Epithelial cell of esophagus (primary cell): Measurements from ENCODE around the gene ZNF484.
"Not testable (repeated sequence)": the region's sequence is repeated elsewhere in the genome, so short reads cannot be mapped to it uniquely, and the experiment has no call there.

ENCODE experiments used
- DNase-seq: peaks from one replicate; pipeline ENCODE4 v3.0.0; 2010; ENCODE audit warnings: low read depth
- H3K4me3 ChIP-seq: 2 replicates; pipeline ENCODE4 v1.5.1; 2011; ENCODE audit warnings: mild to moderate bottlenecking, low read length, control low read depth
- TF ChIP-seq, protein P1 (sequence below): IDR thresholded peaks from 2 replicates; pipeline ENCODE4 v1.5.1; 2011; ENCODE audit warnings: low read depth, mild to moderate bottlenecking, low read length, control low read depth, inconsistent platforms; ENCODE audit not compliant: insufficient read depth; ENCODE audit errors: missing control alignments

The ZNF484 gene

DNA sequence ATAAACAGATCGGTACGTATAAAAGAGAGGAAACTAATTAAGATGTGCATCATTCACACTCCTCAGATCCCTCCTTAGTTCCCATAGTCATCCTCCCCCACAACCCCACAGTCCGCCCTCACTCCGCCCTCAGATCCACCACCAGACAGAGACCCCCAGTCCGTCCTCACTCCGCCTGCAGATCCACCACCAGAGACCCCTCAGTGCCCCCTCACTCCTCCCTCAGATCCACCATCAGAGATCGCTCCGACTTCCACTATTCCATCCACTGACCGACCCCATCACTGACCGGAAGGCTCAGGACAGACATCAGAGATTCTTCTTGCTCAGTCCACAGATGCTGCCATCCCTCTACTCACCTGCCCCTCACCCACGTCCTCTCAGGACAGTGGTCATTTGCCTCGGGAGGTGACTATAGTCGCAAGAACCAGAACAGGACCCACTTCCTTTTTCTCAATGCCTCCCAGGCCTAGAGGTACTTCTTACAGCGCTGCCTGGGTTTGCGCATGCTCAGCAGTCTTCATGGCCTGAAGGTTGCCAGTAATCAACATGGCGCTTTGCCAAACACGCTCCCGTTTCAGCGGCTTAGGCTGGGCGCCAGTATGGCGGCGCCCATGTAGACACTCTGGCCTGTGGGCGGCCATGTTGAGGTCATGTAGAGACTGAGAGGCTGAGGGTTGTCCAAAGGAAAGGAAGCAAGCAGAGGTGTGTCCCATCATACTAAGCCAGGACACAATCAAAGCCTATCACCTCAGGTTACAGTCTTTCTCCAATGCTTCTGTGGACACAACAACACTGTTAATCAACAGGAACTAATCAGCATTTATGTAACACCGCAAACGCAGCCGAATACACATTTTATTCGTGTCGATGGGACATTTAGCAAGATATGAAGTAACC, at the start of gene ZNF484:
Gene ZNF484, minus strand, starts transcription at position 508 of the 900 bp plus-strand sequence. CDS start 3,009 bp downstream, outside the sequence.
- TF ChIP-seq, protein P1, sequence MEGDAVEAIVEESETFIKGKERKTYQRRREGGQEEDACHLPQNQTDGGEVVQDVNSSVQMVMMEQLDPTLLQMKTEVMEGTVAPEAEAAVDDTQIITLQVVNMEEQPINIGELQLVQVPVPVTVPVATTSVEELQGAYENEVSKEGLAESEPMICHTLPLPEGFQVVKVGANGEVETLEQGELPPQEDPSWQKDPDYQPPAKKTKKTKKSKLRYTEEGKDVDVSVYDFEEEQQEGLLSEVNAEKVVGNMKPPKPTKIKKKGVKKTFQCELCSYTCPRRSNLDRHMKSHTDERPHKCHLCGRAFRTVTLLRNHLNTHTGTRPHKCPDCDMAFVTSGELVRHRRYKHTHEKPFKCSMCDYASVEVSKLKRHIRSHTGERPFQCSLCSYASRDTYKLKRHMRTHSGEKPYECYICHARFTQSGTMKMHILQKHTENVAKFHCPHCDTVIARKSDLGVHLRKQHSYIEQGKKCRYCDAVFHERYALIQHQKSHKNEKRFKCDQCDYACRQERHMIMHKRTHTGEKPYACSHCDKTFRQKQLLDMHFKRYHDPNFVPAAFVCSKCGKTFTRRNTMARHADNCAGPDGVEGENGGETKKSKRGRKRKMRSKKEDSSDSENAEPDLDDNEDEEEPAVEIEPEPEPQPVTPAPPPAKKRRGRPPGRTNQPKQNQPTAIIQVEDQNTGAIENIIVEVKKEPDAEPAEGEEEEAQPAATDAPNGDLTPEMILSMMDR, result no peak
- DNase-seq, result peak; percentile 98
- peak within 1 kb of the TSS; percentile 77 for H3K4me3 ChIP-seq

DNA sequence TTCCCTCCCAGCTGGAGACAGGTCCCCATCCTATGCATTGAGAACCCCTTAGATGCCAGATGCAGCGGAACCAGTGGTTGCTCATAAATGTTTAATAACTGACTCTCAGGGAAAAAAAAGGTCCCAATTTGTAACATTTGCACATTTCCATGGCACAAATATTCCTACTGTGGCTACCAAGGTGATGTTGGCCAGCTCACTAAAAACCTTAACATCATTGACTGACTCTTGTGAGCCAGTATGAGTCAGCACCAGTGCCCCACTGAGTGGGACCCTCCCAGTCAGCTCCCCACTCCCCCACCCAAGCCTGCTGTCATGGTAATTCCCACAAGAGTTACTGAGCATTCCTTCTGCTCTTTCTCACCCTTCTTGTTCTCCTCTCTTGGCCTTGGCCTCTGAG, 42.6 kb upstream of the ZNF484 start:
- no peak for DNase-seq
- no peak overlapping the region for H3K4me3 ChIP-seq
- TF ChIP-seq, protein P1, result no peak

DNA sequence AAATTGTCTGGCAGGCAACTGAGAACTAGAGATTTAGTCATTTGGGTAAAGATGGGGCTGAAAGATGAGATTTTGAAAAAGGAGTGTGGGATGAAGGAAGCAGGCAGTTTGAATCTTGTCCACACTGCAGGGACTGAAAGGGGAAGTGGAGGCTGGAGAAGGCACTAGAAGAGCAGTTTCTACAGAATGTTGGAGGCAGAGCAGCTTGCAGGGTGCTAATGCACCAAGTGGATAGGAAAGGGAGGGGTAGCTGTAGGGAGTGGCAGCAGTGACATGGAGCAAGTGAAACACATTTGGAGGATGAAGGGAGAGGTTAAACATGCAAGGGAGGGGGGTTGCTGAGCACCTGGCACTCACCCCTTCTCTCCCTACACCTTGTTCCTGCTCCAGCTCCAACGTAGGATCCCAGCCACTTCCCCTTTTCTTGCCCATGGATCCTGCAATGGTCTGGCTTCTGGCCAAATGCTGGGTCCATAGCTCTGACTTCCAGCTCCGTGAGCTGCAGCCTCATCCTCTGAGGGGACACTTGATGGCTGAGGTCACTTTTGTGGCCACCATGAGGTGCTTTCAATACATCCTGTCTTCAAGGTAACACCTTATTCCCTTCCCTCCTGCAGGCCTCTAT, 39.5 kb upstream of the ZNF484 start:
- no peak overlapping the region for H3K4me3 ChIP-seq
- DNase-seq, result no peak
- TF ChIP-seq, protein P1, result no peak

DNA sequence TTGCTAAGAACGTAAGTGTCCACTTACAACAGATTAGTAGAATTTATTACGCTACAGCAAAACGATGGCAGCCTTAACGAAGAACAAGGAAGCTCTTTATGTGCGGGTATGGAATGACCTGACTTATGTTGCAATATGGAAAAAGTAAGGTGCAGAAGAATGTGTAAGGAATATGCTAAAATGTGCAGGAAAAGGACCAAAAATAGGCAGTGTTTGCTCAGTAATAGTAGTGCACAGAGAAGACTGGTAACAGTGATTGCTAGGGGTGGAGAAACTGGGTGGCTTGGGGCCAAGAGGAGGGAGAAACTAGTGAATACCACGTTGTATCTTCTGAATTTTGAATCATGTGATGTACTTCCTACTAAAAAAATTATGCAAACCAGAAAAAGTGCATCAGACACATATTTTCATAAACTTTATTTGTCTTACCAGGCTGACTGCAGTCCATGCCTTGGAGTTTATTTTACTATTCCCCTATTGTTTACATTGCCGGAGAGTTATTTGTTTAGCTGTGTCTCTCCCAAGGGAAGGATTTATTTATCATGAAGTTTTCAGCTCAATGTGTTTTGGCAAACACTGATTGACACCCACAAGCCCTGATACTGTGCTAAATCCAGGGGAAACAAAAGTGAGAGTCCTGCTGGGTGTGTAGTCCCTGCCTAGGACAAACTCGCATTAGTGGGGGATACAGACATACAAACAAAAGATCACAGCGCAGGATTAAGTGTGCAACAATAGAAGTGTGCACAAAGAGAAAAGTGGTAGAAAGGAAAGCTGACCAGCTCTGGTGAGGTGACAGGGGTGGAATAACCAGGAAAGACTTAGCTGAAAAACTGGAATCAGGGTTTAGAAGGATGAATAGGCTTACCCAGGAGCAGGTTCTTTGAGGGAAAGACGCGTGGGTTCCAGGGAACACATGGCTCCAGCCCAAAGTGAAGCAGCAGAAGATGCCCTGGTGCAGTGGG, 34.0 kb upstream of the ZNF484 start:
- TF ChIP-seq, protein P1, result no peak
- H3K4me3 ChIP-seq, result no peak overlapping the region
- peak; percentile 22 for DNase-seq

DNA sequence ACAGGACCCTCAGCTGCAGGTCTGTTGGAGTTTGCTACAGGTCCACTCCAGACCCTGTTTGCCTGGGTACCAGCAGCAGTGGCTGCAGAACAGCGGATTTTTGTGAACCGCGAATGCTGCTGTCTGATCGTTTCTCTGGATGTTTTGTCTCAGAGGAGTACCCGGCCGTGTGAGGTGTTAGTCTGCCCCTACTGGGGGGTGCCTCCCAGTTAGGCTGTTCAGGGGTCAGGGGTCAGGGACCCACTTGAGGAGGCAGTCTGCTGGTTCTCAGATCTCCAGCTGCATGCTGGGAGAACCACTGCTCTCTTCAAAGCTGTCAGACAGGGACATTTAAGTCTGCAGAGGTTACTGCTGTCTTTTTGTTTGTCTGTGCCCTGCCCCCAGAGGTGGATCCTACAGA, 27.3 kb upstream of the ZNF484 start:
- DNase-seq, H3K4me3 ChIP-seq: not testable (repeated sequence)

DNA sequence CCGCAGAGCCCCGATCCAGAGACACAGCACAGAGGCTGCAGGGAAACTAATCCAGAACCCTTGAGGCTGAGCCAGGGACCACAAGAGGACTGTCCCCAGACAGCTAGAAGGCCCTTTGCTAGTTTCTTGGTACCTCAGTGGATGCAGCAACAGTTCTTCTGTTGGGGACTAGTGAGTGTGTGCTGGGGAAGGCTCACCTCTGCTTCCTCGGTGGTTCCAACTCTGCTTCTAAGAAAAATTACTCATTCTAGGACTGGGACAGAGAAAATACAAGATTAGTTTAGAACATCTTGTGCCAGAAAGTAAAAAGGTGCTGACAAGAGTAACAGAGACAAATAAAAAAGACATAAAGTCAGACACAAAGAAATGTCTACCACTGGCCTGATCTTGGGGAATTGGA, 19.5 kb upstream of the ZNF484 start:
- TF ChIP-seq, protein P1, result no peak
- no peak for DNase-seq

More for the DNA sequence above, 19.5 kb upstream of the ZNF484 start:
- H3K4me3 ChIP-seq, result no peak overlapping the region
